Activated naive CD4-positive, alpha-beta T cell treated with anti-CD3 and anti-CD28 coated beads for 36 hours (primary cell): Measurements from ENCODE around the gene SYNE2. TPM values are rescaled to one million over a fixed set of nuclear protein-coding genes. Genes with fewer than 3 reads are reported as not detected.
"Not testable (repeated sequence)": the region's sequence is repeated elsewhere in the genome, so short reads cannot be mapped to it uniquely, and the experiment has no call there.

Experiments
- CTCF ChIA-PET: fragments of 350-600 bp; sonication (Branson Sonifier 250); formaldehyde crosslinking; loops from one replicate; lab custom pipeline; 2021; ENCODE audit warnings: antibody characterized with exemption; lab: Charles Lee
- DNase-seq: peaks from one replicate; pipeline ENCODE4 v3.0.0-alpha.2; 2020
- H3K27ac Mint-ChIP-seq: one replicate; pipeline ENCODE4 v1.8.0; 2021; ENCODE audit warnings: mild to moderate bottlenecking, mixed read lengths
- H3K27me3 Mint-ChIP-seq: one replicate; pipeline ENCODE4 v1.8.0; 2021; ENCODE audit warnings: low read depth, mixed read lengths
- H3K36me3 Mint-ChIP-seq: one replicate; pipeline ENCODE4 v1.8.0; 2021; ENCODE audit warnings: low read depth, mixed read lengths
- H3K4me1 Mint-ChIP-seq: one replicate; pipeline ENCODE4 v1.8.0; 2021; ENCODE audit warnings: low read depth, mixed read lengths
- H3K4me3 Mint-ChIP-seq: one replicate; pipeline ENCODE4 v1.8.0; 2021; ENCODE audit warnings: mild to moderate bottlenecking, moderate library complexity, mixed read lengths
- H3K9me3 Mint-ChIP-seq: one replicate; pipeline ENCODE4 v1.8.0; 2021; ENCODE audit warnings: mixed read lengths
- intact Hi-C: fragments of 100-400 bp; cut with micrococcal nuclease; formaldehyde crosslinking; loops from one replicate; pipeline ENCODE4 v1.15.1; 2023
- total RNA-seq, 2 experiments: library from RNA; stranded (reverse); gene quantifications; one replicate each; pipeline ENCODE4 v1.2.3, GENCODE V29; 2021

SYNE2 gene
- total RNA-seq, 2 experiments from 2014 or later, result 22.1 to 22.3 TPM

DNA sequence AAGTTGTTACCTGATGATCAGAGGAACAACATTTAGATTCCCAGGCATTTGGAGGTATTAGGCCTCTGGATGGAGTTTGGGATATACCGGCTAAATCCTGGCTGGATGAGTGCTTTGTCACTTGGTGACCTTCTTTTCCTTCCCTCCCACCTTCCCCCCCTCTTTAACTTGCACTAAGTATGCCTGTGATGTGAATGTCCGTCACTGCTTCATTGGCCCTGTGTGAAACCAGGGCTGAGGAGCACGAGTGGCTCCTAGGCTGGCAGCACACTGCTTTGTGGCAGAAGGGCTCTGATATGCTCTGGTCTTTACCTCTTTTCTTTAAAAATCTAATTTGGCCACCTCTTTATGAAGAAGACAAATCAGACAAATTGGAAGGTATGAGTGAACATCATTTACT is 345.7 kb downstream of the SYNE2 start:
- intact Hi-C loops, result no loop called here
- peaks cover 30% of the 10 kb centered on the region for H3K4me1 Mint-ChIP-seq

GRCh38 chr14:64200170-64200569 is 347.4 kb downstream of the SYNE2 start:
- CTCF ChIA-PET, result no interaction called here
- no peak overlapping the region for H3K27ac Mint-ChIP-seq

More for the DNA sequence above, 345.7 kb downstream of the SYNE2 start:
- CTCF ChIA-PET, result interaction anchor here (0.6 kb wide), 1 partner anchor 105 kb away, joined by 3 read pairs; no protein-coding TSS in a partner anchor
- Mint-ChIP-seq H3K27me3 (no peaks in the 10 kb centered on the region), H3K27ac (no peak overlapping the region), H3K9me3 (no peaks in the 10 kb centered on the region), H3K4me3 (no peak overlapping the region), H3K36me3 (peaks cover 3% of the 10 kb centered on the region)
- no peak for DNase-seq

DNA sequence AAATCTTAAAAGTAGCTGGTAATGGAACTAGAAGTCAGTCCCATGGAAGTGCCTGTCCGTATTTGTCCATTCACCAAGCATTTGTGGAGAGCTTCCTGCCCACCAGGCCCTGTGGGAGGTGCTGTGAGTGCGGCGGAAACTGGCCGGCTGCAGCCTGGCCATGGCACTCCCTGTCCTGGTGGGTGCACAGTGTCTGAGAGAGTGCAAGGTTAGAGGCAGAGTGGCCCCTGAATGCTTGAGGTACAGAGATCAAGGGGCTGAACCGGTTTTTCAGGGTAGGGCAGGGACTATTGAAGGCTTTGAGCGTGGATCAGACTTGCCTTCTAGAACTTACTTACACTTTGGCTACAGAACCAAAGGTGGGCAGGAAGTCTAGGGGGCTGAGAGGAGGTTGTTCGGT is 348.5 kb downstream of the SYNE2 start:
- H3K4me1 Mint-ChIP-seq, result peaks cover 4% of the 10 kb centered on the region
- DNase-seq, result no peak
- H3K4me3 Mint-ChIP-seq, result no peak overlapping the region
- intact Hi-C loops, result no loop called here
- CTCF ChIA-PET, result no interaction called here
- no peaks in the 10 kb centered on the region for H3K9me3 Mint-ChIP-seq
- no peak overlapping the region for H3K27ac Mint-ChIP-seq
- H3K27me3 Mint-ChIP-seq, result no peaks in the 10 kb centered on the region
- H3K36me3 Mint-ChIP-seq, result no peaks in the 10 kb centered on the region

More at GRCh38 chr14:64200170-64200569, 347.4 kb downstream of the SYNE2 start:
- Mint-ChIP-seq H3K4me3 (no peak overlapping the region), H3K4me1 (peaks cover 14% of the 10 kb centered on the region), H3K36me3 (no peaks in the 10 kb centered on the region), H3K27me3 (no peaks in the 10 kb centered on the region), H3K9me3 (no peaks in the 10 kb centered on the region)
- no peak for DNase-seq
- intact Hi-C loops, result no loop called here

DNA sequence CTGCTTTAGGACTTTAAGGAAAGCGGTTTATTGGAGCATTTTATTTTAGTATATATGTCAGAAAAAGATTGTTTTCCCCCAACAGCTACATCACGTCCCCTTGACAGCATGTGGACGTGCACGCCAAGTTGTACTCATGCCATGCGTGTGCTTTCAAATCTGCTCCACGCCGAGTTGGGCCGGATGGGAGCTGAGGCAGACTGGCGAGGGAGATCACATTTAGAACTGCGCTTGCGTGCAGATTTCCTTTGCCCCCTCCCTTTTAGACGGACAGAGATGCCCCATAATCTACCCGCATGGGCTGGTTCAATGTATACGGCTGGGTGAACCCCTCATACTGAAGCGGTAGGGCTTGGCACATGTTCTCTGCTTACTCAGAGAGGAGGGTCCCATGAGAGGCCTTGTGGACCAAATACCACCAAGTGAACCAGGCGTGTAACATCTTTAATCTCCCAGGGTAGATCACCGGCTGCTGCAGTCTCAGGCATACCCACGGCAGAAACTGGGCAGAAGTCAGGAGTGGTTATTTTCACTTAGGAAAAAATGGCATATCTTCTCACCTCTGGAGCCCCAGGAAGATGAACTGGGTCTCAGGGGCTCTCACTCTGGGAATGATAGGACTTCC is 349.2 kb downstream of the SYNE2 start:
- intact Hi-C loops, result no loop called here
- H3K27ac Mint-ChIP-seq, result no peak overlapping the region
- H3K27me3 Mint-ChIP-seq, result no peaks in the 10 kb centered on the region
- no peak for DNase-seq
- no peaks in the 10 kb centered on the region for H3K36me3 Mint-ChIP-seq
- CTCF ChIA-PET, result no interaction called here
- no peak overlapping the region for H3K4me3 Mint-ChIP-seq
- H3K9me3 Mint-ChIP-seq, result no peaks in the 10 kb centered on the region
- H3K4me1 Mint-ChIP-seq, result peaks cover 3% of the 10 kb centered on the region

DNA sequence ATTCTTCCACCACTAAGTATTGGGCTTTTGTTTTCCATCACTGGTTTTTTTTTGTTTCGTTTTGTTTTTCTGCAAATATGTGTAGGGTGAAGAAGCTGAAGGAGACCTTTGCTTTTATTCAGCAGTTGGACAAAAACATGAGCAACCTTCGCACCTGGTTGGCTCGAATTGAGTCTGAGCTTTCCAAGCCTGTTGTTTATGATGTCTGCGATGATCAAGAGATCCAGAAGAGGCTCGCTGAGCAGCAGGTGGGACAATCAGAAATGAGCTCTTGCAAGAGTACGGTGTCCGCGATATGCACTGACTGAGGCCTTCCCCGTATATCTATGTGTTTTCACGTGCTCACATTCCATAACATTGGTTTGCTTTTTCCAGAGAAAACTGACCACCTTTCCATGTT is 349.9 kb downstream of the SYNE2 start:
- H3K4me1 Mint-ChIP-seq, result no peaks in the 10 kb centered on the region
- no peaks in the 10 kb centered on the region for H3K36me3 Mint-ChIP-seq
- intact Hi-C loops, result no loop called here
- no peaks in the 10 kb centered on the region for H3K9me3 Mint-ChIP-seq
- no peak overlapping the region for H3K4me3 Mint-ChIP-seq
- no peaks in the 10 kb centered on the region for H3K27me3 Mint-ChIP-seq
- no peak for DNase-seq
- CTCF ChIA-PET, result interaction anchor here (1.4 kb wide), 1 partner anchor 101 kb away, joined by 3 read pairs; no protein-coding TSS in a partner anchor
- no peak overlapping the region for H3K27ac Mint-ChIP-seq

DNA sequence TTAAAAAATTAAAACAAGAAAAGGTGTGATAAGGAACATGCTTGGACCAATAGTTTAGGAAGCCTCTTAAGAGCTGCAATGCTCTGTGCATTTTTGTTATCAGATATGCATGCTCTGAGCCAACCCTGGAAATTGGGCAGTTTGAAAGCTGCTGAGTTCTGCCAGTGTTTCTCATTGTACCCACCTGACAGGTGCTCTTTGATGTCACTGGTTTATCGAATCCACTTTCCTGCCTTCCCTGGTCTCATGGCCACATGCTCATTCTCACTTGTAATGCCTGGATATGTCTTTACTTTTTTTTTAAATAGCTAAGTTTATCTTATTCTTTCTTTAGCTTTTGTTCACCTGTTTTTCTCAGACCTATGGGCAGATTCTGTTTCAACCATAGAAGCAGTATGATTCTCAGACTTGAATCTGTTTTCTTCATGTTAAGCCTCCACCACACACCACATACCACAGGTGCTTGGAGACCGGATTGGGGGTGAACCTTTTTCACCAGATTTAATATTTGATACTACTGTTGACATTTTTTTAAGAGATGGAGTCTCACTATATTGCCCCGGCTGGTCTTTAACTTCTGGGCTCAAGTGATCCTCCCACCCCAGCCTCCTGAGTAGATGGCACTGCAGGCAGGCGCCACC is 350.7 kb downstream of the SYNE2 start:
- Mint-ChIP-seq H3K36me3 (no peaks in the 10 kb centered on the region), H3K4me3 (no peak overlapping the region), H3K27me3 (no peaks in the 10 kb centered on the region), H3K4me1 (no peaks in the 10 kb centered on the region), H3K9me3 (no peaks in the 10 kb centered on the region), H3K27ac (no peak overlapping the region)
- CTCF ChIA-PET, result interaction anchor here (1.0 to 1.4 kb wide), 2 partner anchors 17 to 100 kb away, joined by 3 read pairs; no protein-coding TSS in a partner anchor
- no peak for DNase-seq
- intact Hi-C loops, result no loop called here

GRCh38 chr14:64208261-64208660 is 355.5 kb downstream of the SYNE2 start:
- Mint-ChIP-seq H3K27ac (no peak overlapping the region), H3K4me1 (no peaks in the 10 kb centered on the region)

GRCh38 chr14:64208981-64209380 is 356.2 kb downstream of the SYNE2 start:
- Mint-ChIP-seq H3K9me3 (no peaks in the 10 kb centered on the region), H3K36me3 (peaks cover 1% of the 10 kb centered on the region), H3K4me1 (no peaks in the 10 kb centered on the region), H3K4me3 (no peak overlapping the region), H3K27ac (no peak overlapping the region), H3K27me3 (no peaks in the 10 kb centered on the region)
- CTCF ChIA-PET, result no interaction called here
- DNase-seq, result no peak
- intact Hi-C loops, result no loop called here

More at GRCh38 chr14:64208261-64208660, 355.5 kb downstream of the SYNE2 start:
- Mint-ChIP-seq H3K36me3 (peaks cover 1% of the 10 kb centered on the region), H3K4me3 (no peak overlapping the region), H3K9me3 (no peaks in the 10 kb centered on the region), H3K27me3 (no peaks in the 10 kb centered on the region)
- CTCF ChIA-PET, result interaction anchor here (0.6 kb wide), 1 partner anchor 95 kb away, joined by 3 read pairs; no protein-coding TSS in a partner anchor
- intact Hi-C loops, result no loop called here
- no peak for DNase-seq

- no peak for DNase-seq
- H3K4me3 Mint-ChIP-seq, result no peak overlapping the region
- CTCF ChIA-PET, result no interaction called here
- H3K27me3 Mint-ChIP-seq, result no peaks in the 10 kb centered on the region
- H3K36me3 Mint-ChIP-seq, result peaks cover 1% of the 10 kb centered on the region
- intact Hi-C loops, result no loop called here
- H3K4me1 Mint-ChIP-seq, result no peaks in the 10 kb centered on the region
- no peaks in the 10 kb centered on the region for H3K9me3 Mint-ChIP-seq
- no peak overlapping the region for H3K27ac Mint-ChIP-seq
Observed at GRCh38 chr14:64209444-64210131, 356.8 kb downstream of the SYNE2 start.

DNA sequence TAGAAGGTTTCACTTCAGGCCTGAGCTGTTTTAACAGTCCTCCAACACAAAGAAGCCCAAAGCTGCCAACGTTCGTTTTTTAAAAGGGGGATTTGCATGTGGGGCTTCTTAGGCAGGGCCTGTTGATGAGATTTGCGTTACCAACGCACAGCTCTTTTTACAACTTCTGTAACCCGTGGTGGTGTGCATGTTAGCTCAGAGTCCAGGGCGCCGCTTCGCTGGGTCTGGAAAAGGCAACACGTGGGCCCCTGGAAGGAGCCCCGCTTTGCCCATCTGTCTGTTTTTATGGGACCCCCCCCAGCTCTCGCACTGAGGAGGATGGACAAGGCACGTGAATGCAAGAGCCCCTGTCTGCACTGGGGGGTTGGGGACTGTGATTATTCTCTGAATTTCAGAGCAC is 357.4 kb downstream of the SYNE2 start:
- Mint-ChIP-seq H3K27me3 (no peaks in the 10 kb centered on the region), H3K36me3 (peaks cover 3% of the 10 kb centered on the region), H3K4me1 (no peaks in the 10 kb centered on the region), H3K9me3 (no peaks in the 10 kb centered on the region), H3K4me3 (no peak overlapping the region), H3K27ac (no peak overlapping the region)
- no peak for DNase-seq
- CTCF ChIA-PET, result no interaction called here
- intact Hi-C loops, result no loop called here

GRCh38 chr14:64210912-64211311 is 358.1 kb downstream of the SYNE2 start:
- H3K4me3 Mint-ChIP-seq, CTCF ChIA-PET, H3K4me1 Mint-ChIP-seq, H3K27me3 Mint-ChIP-seq, H3K36me3 Mint-ChIP-seq, DNase-seq, H3K9me3 Mint-ChIP-seq, intact Hi-C loops, H3K27ac Mint-ChIP-seq: not testable (repeated sequence)

DNA sequence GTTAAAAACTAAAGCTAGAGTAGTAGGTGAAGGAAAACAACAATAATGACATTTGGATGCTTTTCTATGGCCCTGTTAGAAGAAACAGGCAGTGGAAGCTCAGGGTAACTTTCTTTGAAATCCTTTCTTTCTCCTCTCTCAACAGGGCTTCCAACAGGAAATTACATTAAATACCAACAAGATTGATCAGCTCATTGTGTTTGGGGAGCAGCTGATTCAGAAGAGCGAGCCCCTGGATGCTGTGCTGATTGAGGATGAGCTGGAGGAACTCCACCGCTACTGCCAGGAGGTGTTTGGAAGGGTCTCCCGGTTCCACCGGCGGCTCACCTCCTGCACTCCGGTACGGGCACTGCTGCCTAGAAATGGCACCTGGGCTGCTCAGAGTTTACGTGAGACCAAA is 359.9 kb downstream of the SYNE2 start:
- Mint-ChIP-seq H3K36me3 (peaks cover 13% of the 10 kb centered on the region), H3K9me3 (no peaks in the 10 kb centered on the region), H3K4me1 (no peaks in the 10 kb centered on the region), H3K4me3 (no peak overlapping the region), H3K27ac (no peak overlapping the region), H3K27me3 (no peaks in the 10 kb centered on the region)
- intact Hi-C loops, result no loop called here
- DNase-seq, result no peak
- CTCF ChIA-PET, result interaction anchor here (1.3 kb wide), 1 partner anchor 83 kb away, joined by 3 read pairs; no protein-coding TSS in a partner anchor
